Muscle of back (tissue), 13 donors: ENCODE data around the gene DEFB132. TPM values are rescaled to one million over a fixed set of nuclear protein-coding genes. Genes with fewer than 3 reads are reported as not detected.
"Not testable (repeated sequence)": the region's sequence is repeated elsewhere in the genome, so short reads cannot be mapped to it uniquely, and the experiment has no call there.

Experiments used
- DNase-seq, 3 donors: peaks; one replicate each; pipeline versions ENCODE4 v3.0.0 to v3.0.0-alpha.2; 2013
- long read RNA-seq, 9 donors: transcript quantifications; one replicate each; lab custom pipeline, GENCODE V29; 2026
- polyA plus RNA-seq, 10 donors: library from polyadenylated mRNA; unstranded; fragments of 120-200 nt; gene quantifications; one replicate each; pipeline ENCODE4 v1.2.1, GENCODE V29; 2013; ENCODE audit not compliant: insufficient read length in 10 of 10

The DEFB132 gene
- not detected for polyA plus RNA-seq
- long read RNA-seq, donor 1, result 0 reads
- long read RNA-seq, donor 2, result 0 reads
- long read RNA-seq, donor 3, result 0 reads
- long read RNA-seq, donor 4, result 0 reads
- long read RNA-seq, donor 5, result 0 reads
- long read RNA-seq, donor 6, result 0 reads
- long read RNA-seq, donor 7, result 0 reads
- long read RNA-seq, donor 8, result 0 reads
- long read RNA-seq, donor 9, result 0 reads

GRCh38 chr20:257419-257818 is at the start of gene DEFB132:
Gene DEFB132, plus strand, starts transcription at chr20:257724. Its CDS starts 55 bp downstream, at chr20:257779.
- no peak for DNase-seq

- DNase-seq, result peak; percentile 32 to 59 (median 38)
Observed at GRCh38 chr20:208942-209566, 48.5 kb upstream of the DEFB132 start.

- DNase-seq, result no peak
Observed at GRCh38 chr20:210809-211502, 46.6 kb upstream of the DEFB132 start.

- DNase-seq, result no peak
Observed at GRCh38 chr20:214383-214782, 43.1 kb upstream of the DEFB132 start.

GRCh38 chr20:215796-216195 is 41.7 kb upstream of the DEFB132 start:
- no peak for DNase-seq

- no peak for DNase-seq
Observed at GRCh38 chr20:217266-217665, 40.3 kb upstream of the DEFB132 start.

- DNase-seq, result peak in 1 of 3 donors; percentile 7
Observed at GRCh38 chr20:219290-220115, 38.0 kb upstream of the DEFB132 start.

- no peak for DNase-seq
Observed at GRCh38 chr20:221258-221830, 36.2 kb upstream of the DEFB132 start.

- not testable (repeated sequence) for DNase-seq
Observed at GRCh38 chr20:225879-226278, 31.6 kb upstream of the DEFB132 start.

- no peak for DNase-seq
Observed at GRCh38 chr20:226958-227357, 30.6 kb upstream of the DEFB132 start, which contains the start of gene DEFB129. Gene DEFB129, plus strand, starts transcription at chr20:227258. Its CDS starts 31 bp downstream, at chr20:227289.

- DNase-seq, result no peak
Observed at GRCh38 chr20:227439-228105, 30.0 kb upstream of the DEFB132 start.

- DNase-seq, result peak in 1 of 3 donors; percentile 7
Observed at GRCh38 chr20:235891-236290, 21.6 kb upstream of the DEFB132 start.

- DNase-seq, result peak in 1 of 3 donors; percentile 21
Observed at GRCh38 chr20:237489-237888, 20.0 kb upstream of the DEFB132 start.

GRCh38 chr20:237929-238328 is 19.6 kb upstream of the DEFB132 start:
- no peak for DNase-seq

- DNase-seq, result no peak
Observed at GRCh38 chr20:242905-243304, 14.6 kb upstream of the DEFB132 start.

GRCh38 chr20:251354-251753 is 6.2 kb upstream of the DEFB132 start:
- no peak for DNase-seq

- no peak for DNase-seq
Observed at GRCh38 chr20:252801-253200, 4.7 kb upstream of the DEFB132 start.

- DNase-seq, result not testable (repeated sequence)
Observed at GRCh38 chr20:253447-253846, 4.1 kb upstream of the DEFB132 start.

GRCh38 chr20:258269-258858 is 840 bp downstream of the DEFB132 start:
- no peak for DNase-seq

- no peak for DNase-seq
Observed at GRCh38 chr20:258963-259362, 1.4 kb downstream of the DEFB132 start.

GRCh38 chr20:259981-260380 is 2.5 kb downstream of the DEFB132 start:
- no peak for DNase-seq
